NCI-H524 (cell line): ENCODE results near the gene GNAO1.
A peak's percentile ranks its signal among the peaks of the same experiment; 100 is the strongest.
"Not testable (repeated sequence)": the region's sequence is repeated elsewhere in the genome, so short reads cannot be mapped to it uniquely, and the experiment has no call there.

Source experiments
- DNase-seq, 2 experiments: peaks; one replicate each; lab custom pipeline; 2025; lab: John Stamatoyannopoulos, UW

GNAO1 gene

DNA sequence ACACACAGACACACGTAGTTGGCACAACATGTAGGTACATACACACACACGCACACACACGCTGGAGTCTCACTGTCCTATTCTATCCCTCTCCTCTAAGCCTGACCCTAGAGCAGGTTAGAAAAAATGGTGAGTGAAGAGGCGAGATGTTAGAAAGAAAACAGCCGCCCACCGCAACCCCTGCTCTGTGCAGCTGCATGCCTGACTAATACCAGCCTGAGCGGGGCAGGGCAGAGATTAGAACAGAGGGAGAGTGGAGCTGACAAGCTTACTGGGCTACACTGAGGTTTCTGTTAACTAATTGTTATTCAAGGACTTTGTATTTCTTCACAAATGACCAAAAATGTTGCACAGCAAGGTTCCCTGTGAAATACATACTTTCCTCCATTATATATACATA lies 174.3 kb downstream of the GNAO1 start:
- DNase-seq, result no peak

DNA sequence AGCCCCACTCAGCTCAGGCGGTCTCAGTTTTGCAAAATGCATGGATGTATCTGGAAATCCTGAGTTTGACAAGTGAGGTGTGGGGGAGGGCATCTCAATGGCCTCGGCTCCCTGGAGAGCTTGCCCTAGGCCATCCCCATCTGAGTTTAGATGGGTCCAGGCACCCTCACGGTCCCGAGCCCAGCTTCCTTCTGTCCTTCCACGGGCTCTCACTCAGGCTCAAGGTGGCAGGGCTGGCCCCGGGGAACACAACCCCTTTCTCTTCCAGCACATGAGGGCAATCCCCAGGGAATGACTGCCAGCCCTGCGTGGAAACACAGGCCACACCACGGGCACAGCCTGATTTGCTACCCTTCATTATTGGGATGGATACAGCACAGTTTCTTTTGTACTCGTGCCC lies 175.7 kb downstream of the GNAO1 start:
- DNase-seq, result no peak

DNA sequence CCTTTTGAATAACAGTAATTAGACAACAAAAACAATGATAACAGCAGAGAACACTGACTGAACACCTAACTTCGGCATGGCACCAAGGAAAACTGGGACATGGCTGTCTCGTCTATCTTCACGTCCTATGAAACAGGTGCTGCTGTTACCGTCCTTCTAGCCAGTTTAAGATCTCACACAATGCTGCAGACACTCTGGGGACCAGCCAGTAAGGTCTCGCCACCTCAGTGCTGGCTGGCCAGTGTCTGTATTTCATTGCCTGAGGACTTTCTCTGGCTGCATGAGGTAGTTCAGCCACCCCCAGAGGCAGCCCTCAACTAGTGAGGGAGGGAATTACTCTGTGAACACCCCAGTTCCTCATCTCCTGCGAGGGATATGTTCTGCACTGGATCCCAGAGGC lies 176.5 kb downstream of the GNAO1 start:
- DNase-seq, result no peak

DNA sequence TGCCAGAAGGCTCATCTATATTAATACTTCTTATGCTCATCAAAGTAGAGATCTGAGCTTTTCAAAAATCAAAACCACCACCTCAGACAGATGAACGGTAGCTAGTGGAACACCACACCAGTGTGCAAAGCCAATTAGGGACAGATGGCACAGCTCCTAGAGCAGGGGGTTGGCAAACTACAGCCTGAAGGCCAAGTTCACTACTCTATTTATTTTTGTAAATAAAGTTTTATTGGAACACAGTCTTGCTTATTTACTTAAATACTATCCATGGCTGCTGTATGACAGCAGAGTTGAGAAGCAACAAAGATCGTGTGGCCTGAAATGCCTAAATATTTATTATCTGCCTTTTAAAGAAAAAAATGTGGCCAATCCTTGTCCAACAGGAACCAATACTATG lies 177.3 kb downstream of the GNAO1 start:
- DNase-seq, result peak; percentile 6 to 71

DNA sequence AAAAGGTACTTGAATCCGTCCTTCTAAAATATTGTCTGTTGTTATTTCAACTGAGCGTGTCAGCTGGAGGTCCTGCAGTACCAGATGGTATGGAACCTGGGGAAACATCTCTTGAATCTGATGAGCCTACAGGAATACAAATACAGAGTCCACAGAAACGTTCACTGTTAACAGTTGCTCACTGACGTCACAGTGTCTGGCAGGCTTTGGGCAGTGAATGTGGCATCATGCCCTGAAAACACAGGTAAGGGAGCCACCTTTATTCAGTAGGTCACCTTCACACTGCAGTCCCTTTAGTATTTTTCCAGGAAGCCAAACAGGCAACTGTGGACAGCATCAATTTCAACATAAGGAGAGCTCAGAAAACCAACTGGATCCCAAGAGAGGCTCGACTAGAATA lies 177.9 kb downstream of the GNAO1 start:
- DNase-seq, result peak in 1 of 2 experiments; percentile 71

DNA sequence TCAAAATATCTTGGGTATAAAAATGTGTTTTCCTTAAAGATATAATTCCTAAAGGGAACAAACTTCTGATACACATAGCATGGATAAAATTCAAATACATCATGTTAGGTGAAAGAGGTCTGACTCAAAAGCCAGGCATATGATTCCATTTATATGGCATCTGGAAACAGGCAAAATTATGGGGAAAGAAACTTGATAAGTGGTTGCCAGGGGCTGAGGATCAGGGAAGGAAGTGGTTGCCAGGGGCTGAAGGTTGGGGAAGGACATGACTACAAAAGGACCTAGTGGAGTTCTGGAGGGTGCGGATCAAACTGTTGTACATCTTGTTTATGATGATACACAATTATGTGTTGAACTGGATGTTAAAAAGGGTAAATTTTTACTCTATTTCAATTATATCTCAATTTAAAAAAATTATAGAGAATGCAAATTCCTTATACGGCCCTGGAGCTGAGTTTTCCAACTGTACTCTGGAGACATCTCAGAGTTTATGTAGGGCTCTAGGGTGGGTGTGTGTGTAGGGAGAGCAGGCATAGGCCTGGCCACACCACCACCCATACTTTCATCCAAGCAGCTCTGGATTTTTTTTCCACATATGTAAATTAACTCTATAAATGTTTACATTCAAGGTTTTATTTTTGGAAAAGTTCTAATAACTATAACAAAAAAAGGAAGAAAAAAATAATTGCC lies 179.0 kb downstream of the GNAO1 start:
- peak in 1 of 2 experiments; percentile 53 for DNase-seq

DNA sequence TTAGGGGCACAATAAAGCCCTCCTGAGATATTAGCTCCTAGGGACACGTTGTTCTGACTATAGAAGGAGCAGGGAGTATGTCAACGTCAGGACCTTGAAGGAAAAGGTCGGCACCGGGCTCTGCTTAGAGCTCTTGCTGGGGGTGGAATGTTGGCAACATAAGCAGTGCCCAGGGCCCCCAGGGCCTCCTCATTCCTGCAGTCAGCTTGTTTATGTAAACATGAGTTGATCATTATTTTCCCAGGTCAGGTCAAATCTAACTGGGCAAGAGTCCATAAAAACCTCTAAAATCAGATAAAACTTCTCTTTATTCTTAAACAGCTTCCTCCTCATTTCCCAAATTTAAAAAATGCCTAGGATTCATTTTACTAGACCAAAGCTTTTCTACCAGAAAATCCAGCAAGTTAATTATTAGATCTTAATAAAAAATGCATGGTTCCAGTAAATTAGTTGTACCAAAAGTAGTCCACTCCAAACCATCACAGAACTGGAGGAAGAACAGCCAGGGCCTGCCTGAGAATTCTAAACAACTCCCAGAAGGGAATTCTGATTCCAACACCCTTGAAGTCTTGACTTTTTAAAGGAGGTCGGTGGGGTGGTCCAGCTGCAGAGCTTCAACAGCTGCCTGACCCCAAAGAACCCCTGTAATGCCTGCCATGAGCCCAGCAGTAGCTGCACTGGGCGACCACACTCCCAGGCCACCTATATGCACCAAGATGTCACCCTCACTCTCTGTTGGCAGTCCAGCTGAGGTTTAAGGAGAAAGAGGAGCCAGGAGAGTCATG lies 179.8 kb downstream of the GNAO1 start:
- DNase-seq, result no peak

DNA sequence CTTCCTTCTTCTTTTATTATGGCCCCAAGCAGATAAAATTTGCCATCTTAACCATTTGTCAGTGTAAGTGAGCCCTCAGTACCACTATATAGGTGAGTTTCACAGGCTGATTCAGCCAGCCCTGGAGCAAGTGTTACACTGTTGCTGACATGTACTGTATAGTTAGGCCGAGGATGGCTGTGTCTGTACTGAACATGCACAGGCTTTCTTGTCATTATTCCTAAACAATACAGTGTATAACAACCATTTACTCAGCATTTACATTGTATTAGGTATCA lies 180.3 kb downstream of the GNAO1 start:
- DNase-seq, result no peak

DNA sequence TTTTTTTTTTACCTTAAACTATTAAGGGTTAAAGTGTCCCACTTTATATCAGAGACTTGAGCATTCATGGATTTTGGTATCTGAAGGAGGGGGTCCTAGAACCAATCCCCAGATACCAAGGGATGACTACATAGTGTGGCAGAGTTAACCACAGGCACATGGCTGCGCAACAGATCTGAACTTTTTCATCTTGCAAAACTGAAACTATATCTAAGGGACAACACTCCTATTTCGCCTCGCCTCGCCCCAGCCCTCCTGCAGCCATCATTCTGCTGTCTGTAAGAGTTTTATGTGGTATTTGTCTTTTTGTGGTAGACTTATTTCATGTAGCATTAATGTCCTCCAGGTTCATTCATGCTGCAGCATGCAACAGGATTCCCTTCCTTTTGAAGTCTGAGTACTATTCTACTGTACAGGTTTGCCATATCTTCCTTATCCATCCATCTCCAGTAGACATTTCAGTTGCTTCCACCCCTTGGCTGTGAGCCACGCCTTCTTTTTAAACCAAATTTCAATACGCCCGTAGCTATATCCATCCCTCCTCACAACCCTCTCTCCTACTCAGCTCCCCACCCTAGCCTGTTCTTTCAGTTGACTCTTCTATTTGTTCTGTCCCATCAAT lies 180.8 kb downstream of the GNAO1 start:
- no peak for DNase-seq

DNA sequence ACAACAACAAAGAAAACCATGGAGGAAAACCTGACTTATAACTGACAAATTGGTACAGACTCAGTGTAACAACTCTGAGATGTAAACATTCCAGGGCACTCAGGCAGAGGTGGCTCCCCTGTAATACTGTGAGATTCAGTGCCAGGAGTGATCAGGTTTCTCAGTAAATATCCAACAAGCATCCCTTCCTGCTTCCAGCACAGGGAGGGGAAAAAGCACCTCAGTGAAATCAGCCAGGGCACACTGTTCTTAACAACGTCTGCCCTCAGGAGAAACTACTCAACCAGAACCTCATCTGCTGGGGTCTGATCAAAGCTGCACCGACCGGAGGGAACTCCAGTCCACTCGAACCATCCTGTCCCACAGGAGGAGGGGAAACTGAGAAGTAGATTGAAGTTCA lies 181.7 kb downstream of the GNAO1 start:
- DNase-seq, result peak in 1 of 2 experiments; percentile 54

DNA sequence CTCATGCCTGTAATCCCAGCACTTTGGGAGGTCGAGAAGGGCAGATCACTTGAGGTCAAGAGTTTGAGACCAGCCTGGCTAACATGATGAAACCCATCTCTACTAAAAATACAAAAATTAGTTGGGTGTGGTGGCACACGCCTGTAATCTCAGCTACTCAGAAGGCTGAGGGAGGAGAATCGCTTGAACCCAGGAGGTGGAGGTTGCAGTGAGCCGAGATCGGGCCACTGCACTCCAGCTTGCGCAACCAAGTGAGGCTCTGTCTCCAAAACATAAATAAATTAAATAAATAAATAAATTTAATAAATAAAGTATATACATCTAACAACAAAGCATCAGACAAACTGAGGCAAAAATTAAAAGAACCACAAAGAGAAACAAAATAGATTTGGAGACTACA lies 184.5 kb downstream of the GNAO1 start:
- DNase-seq, result not testable (repeated sequence)

DNA sequence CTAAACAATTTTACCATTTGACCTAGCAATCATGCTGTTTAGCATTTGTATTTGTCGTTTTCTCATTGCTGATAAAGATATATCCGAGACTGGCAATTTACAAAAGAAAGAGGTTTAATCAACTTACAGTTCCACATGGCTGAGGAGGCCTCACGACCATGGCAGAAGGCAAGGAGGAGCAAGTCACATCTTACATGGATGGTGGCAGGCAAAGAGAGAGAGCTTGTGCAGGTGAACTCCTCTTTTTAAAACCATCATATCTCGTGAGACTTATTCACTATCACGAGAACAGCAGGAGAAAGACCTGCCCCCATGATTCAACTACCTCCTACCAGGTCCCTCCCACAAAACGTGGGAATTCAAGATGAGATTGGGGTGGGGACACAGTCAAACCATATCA lies 187.8 kb downstream of the GNAO1 start:
- DNase-seq, result not testable (repeated sequence)

DNA sequence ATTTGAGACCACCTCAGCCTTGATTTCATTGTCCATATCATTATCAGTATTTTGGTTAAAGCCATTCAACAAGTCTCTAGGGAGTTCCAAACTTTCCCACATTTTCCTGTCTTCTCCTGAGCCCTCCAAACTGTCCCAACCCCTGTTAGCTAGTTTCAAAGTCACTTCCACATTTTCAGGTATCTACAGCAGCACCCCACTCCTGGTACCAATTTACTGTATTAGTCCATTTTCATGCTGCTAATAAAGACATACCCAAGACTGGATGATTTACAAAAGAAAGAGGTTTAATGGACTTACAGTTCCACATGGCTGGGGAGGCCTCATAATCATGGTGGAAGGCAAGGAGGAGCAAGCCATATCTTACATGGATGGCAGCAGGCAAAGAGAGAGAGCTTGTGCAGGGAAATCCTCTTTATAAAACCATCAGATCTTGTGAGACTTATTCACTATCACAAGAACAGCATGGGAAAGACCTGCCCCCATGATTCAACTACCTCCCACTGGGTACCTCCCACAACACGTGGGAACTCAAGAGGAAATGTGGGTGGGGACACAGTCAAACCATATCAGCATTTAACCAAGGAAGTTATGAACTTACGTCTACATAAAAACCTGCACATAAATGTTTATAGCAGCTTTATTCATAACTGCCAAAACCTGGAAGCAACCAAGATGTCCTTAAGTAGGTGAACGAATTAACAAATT lies 189.6 kb downstream of the GNAO1 start:
- DNase-seq, result not testable (repeated sequence)

DNA sequence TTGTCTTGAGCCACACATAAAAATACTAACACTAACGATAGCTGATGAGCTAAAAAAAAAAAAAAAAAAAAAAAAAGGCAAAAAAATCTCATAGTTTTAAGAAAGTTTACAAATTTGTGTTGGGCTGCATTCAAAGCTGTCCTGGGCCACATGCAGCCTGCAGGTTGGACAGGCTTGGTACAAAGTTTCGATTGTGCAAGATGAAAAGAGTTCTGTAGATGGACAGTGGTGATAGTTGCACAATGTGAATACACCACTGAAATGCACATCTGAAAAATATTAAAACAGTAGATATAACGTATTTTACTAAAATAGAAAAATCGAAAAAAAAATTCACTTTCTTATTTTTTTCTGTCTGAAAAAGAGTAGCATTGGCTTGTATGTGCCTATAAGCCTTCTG lies 191.2 kb downstream of the GNAO1 start:
- no peak for DNase-seq

DNA sequence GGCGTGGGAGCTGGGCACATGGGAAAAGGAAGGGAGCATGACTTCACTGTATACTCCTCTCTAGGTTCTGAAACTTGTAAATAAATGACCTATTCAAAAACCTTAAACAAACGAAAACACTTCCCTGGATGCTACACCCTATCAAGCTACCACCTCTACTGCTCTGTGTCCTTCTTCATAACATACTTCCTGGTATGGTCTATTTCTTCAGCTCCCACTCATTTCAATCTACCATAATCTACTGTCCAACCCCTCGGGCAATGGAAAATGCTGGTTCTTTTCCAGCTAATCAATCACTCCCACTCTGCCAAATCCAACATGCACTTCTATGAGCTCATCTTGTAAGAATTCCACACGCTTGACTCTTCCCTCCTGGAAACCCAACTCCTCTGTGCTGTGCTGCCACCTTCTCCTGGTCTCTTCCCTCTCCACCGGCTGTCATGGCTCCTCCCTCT lies 191.6 kb downstream of the GNAO1 start:
- DNase-seq, result no peak

DNA sequence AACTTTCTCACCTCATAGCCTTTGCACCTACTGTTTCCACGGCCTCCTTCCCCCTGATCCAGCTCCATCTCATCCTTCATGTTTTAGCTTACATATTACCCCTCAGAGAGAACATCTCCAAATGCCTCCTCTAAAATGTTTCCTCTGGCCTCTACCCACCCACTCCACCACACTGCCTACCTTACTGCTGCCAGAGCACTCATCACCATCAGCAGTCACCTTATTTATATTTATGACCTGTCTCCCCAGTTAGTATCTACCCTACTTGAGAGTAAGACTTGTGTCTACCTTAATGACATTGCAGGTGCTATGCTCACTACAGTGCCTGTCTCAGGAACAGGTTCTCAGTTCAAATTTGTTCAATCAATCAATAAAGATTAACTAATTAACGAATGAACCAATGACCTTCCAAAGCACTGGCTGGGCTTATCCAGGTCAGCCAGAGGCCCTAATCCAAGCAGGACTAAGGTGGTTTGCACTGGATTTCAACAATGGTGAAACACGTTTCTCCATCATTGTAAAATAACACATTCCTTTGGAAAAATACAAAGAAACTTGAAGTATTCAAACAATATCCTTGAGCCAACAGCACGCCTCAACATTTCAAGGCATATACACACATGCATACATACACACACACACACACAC lies 192.9 kb downstream of the GNAO1 start:
- DNase-seq, result no peak

DNA sequence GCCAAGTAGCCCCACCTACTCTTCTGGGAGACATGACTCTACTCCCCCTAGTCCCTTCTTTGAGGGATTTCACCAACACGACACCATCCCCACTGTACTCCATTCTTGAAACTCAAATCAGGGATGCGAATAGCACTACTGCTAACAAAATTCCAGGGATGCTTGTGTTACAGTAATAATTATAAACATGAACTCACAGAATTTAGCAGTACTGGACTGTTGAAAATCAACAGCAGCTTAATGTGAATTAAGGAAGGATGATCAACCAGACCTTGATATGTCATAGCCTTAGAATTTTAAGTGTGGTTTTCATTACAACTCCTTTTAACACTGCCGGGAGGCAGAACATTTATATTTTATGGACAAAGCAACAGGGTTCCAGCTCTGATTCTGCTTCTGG lies 196.1 kb downstream of the GNAO1 start:
- no peak for DNase-seq

DNA sequence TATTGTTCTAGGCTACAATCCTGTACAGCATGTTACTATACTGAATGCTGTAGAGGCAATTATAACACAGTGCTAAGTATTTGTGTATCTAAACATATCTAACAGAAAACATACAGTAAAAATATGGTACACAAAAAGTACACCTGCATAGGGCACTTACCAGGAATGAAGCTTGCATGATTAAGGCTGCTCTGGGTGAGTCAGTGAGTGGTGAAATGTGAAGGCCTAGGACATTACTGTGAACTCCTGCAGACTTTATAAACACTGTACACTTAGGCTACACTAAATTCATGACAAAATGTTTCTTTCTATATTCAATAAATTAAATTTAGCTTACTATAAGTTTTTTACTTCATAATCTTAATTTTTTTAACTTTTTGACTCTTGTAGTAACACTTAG lies 196.9 kb downstream of the GNAO1 start:
- no peak for DNase-seq

DNA sequence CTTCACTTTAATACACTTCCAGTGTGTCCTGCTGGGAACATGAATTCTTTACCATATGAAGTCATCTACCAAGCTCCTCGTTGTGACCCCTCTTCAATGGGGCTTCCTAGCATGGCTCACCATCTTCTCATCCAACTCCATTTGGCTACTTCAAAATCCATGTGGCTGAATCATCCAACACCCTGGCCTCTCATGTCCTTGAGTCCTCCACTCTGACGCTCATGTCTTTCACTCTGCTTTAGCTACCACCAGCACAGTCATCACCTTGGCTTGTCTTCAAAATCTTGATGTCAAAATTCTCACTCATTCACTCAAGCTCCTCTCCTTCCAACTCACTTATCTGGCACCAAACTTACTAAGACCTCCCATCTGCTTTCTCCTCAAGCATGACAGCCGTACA lies 198.3 kb downstream of the GNAO1 start:
- DNase-seq, result no peak

DNA sequence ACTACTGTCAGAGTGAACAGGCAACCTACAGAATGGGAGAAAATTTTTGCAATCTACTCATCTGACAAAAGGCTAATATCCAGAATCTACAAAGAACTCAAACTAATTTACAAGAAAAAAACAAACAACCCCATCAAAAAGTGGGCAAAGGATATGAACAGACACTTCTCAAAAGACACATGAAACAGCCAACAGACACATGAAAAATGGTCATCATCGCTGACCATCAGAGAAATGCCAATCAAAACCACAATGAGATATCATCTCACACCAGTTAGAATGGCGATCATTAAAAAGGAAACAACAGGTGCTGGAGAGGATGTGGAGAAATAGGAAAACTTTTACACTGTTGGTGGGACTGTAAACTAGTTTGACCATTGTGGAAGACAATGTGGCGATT lies 205.4 kb downstream of the GNAO1 start:
- DNase-seq, result not testable (repeated sequence)

DNA sequence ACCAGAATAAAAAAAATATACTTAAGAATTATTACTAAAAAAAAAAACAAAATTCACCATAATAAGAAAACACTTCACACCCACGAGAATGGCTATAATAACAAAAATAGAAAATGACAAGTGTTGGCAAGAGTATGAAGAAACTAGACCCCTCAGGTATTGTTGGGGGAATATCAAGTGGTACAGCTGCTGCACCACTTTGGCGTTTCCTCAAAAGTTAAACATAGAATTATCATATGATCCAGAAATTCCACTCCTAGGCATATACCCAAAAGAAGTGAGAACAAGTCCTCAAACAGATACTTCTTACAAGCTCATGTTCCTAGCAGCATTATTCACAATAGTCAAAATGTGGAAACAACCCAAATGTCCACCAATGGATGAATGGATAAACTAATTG lies 207.8 kb downstream of the GNAO1 start:
- no peak for DNase-seq

DNA sequence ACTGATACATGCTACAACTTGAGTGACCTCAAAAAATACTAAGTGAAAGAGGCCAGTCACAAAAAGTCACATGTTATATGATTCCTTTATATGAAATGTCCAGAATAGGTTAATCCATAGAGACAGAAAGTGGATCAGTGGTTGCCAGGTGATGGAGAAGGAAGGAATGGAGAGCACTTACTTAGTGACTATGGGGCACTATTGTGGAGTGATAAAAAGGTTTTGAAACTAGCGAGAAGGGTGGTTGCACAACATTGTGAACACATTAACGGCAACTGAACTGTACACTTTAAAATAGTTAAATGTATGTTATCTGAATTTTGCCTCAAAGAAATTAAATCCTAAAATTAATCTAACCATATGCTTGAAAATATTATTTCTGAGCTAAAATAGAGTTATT lies 208.2 kb downstream of the GNAO1 start:
- no peak for DNase-seq
